C4-2B (cell line): Measurements from ENCODE around the gene PUDP.

Experiments
- CTCF ChIP-seq: fragments of 450-650 bp; conservative IDR thresholded peaks from 2 replicates; pipeline ENCODE4 v1.5.1; 2017; ENCODE audit warnings: mild to moderate bottlenecking
- ZFX ChIP-seq: fragments of 450-650 bp; IDR thresholded peaks from 2 replicates; pipeline ENCODE4 v1.6.1; 2017

GRCh38 chrX:7106649-7107048, 41.3 kb downstream of the PUDP start:
- TF ChIP-seq CTCF (no peak), ZFX (no peak)
